H9 (cell line): ENCODE results near the gene PAX8. TPM values are rescaled to one million over a fixed set of nuclear protein-coding genes. Genes with fewer than 3 reads are reported as not detected.
"Not testable (repeated sequence)": the region's sequence is repeated elsewhere in the genome, so short reads cannot be mapped to it uniquely, and the experiment has no call there.

Source experiments
- DNase-seq: peaks from one replicate; pipeline ENCODE4 v3.0.0-alpha.2; 2017
- H2AFZ ChIP-seq: one replicate; pipeline ENCODE4 v1.6.1; 2013; ENCODE audit warnings: mild to moderate bottlenecking, low read length, control low read depth, moderate library complexity
- H2AK5ac ChIP-seq: 2 replicates; pipeline ENCODE4 v1.6.1; 2013; ENCODE audit warnings: low read length, control low read depth, mixed read lengths; ENCODE audit not compliant: insufficient read length
- H2BK120ac ChIP-seq: one replicate; pipeline ENCODE4 v1.6.1; 2013; ENCODE audit warnings: low read depth, mild to moderate bottlenecking, low read length, control low read depth, inconsistent platforms; ENCODE audit not compliant: poor library complexity, severe bottlenecking
- H2BK12ac ChIP-seq: 2 replicates; pipeline ENCODE4 v1.6.1; 2013; ENCODE audit warnings: low read length, control low read depth, mixed read lengths, low read depth; ENCODE audit not compliant: insufficient read length
- H2BK15ac ChIP-seq: 2 replicates; pipeline ENCODE4 v1.6.1; 2013; ENCODE audit warnings: low read depth, low read length, control low read depth
- H2BK20ac ChIP-seq: one replicate; pipeline ENCODE4 v1.6.1; 2013; ENCODE audit warnings: low read depth, mild to moderate bottlenecking, low read length, control low read depth, inconsistent platforms; ENCODE audit not compliant: poor library complexity, severe bottlenecking
- H2BK5ac ChIP-seq: 2 replicates; pipeline ENCODE4 v1.6.1; 2013; ENCODE audit warnings: low read length, control low read depth, mixed read lengths; ENCODE audit not compliant: insufficient read length
- H3K14ac ChIP-seq: 2 replicates; pipeline ENCODE4 v1.6.1; 2013; ENCODE audit warnings: low read length, control low read depth; ENCODE audit not compliant: insufficient read depth
- H3K18ac ChIP-seq: 2 replicates; pipeline ENCODE4 v1.6.1; 2013; ENCODE audit warnings: low read depth, mild to moderate bottlenecking, mixed read lengths, low read length, control low read depth; ENCODE audit not compliant: insufficient read length
- H3K23ac ChIP-seq: 2 replicates; pipeline ENCODE4 v1.6.1; 2013; ENCODE audit warnings: low read length, control low read depth, mixed read lengths, low read depth; ENCODE audit not compliant: insufficient read length
- H3K23me2 ChIP-seq: 2 replicates; pipeline ENCODE4 v1.6.1; 2013; ENCODE audit warnings: low read depth, mild to moderate bottlenecking, mixed read lengths, low read length, control low read depth; ENCODE audit not compliant: insufficient read length, poor library complexity, severe bottlenecking
- H3K27ac ChIP-seq: 2 replicates; pipeline ENCODE4 v1.5.1; 2013; ENCODE audit warnings: low read length, control low read depth, mixed read lengths, low read depth; ENCODE audit not compliant: insufficient read length
- H3K27me3 ChIP-seq: 2 replicates; pipeline ENCODE4 v1.6.1; 2013; ENCODE audit warnings: low read length, control low read depth, inconsistent platforms; ENCODE audit not compliant: insufficient read depth
- H3K4ac ChIP-seq: 2 replicates; pipeline ENCODE4 v1.6.1; 2013; ENCODE audit warnings: low read depth, mild to moderate bottlenecking, control low read depth, inconsistent platforms, low read length, moderate library complexity
- H3K4me1 ChIP-seq: 2 replicates; pipeline ENCODE4 v1.6.1; 2013; ENCODE audit warnings: low read length, control low read depth, inconsistent platforms; ENCODE audit not compliant: insufficient read depth
- H3K4me2 ChIP-seq: 2 replicates; pipeline ENCODE4 v1.6.1; 2013; ENCODE audit warnings: low read length, control low read depth, mixed read lengths; ENCODE audit not compliant: insufficient read length, insufficient read depth
- H3K56ac ChIP-seq: 2 replicates; pipeline ENCODE4 v1.6.1; 2013; ENCODE audit warnings: low read depth, mild to moderate bottlenecking, mixed read lengths, low read length, control low read depth; ENCODE audit not compliant: insufficient read length
- H3K79me1 ChIP-seq: 2 replicates; pipeline ENCODE4 v1.6.1; 2013; ENCODE audit warnings: low read depth, mild to moderate bottlenecking, moderate library complexity, low read length, control low read depth, inconsistent platforms; ENCODE audit not compliant: insufficient read depth, poor library complexity, severe bottlenecking
- H3K79me2 ChIP-seq: 2 replicates; pipeline ENCODE4 v1.6.1; 2013; ENCODE audit warnings: low read length, control low read depth, inconsistent platforms; ENCODE audit not compliant: insufficient read depth
- H3K9ac ChIP-seq: 2 replicates; pipeline ENCODE4 v1.6.1; 2013; ENCODE audit warnings: low read length, control low read depth, mixed read lengths; ENCODE audit not compliant: insufficient read length; ENCODE audit errors: extremely low read depth
- H3K9me3 ChIP-seq: one replicate; pipeline ENCODE4 v1.6.1; 2013; ENCODE audit warnings: low read depth, low read length, inconsistent platforms; ENCODE audit not compliant: control insufficient read depth
- H3T11ph ChIP-seq: one replicate; pipeline ENCODE4 v1.6.1; 2013; ENCODE audit warnings: mild to moderate bottlenecking, low read length, control low read depth, inconsistent platforms
- H4K20me1 ChIP-seq: one replicate; pipeline ENCODE4 v1.6.1; 2013; ENCODE audit not compliant: control insufficient read depth, insufficient read length, insufficient read depth
- H4K5ac ChIP-seq: 2 replicates; pipeline ENCODE4 v1.6.1; 2013; ENCODE audit warnings: low read depth, mild to moderate bottlenecking, mixed read lengths, low read length, control low read depth; ENCODE audit not compliant: insufficient read length
- H4K8ac ChIP-seq: replicated peaks from 2 replicates; pipeline ENCODE4 v1.6.1; 2013; ENCODE audit warnings: low read length, control low read depth, mixed read lengths, low read depth; ENCODE audit not compliant: insufficient read length
- H4K91ac ChIP-seq: 2 replicates; pipeline ENCODE4 v1.6.1; 2013; ENCODE audit warnings: low read depth, mild to moderate bottlenecking, moderate library complexity, mixed read lengths, low read length, control low read depth; ENCODE audit not compliant: insufficient read length
- H3K27ac Mint-ChIP-seq, 3 experiments: 2 replicates in 2 of 3; 3 replicates in 1 of 3; pipeline ENCODE4 v1.8.0; 2020 to 2021; ENCODE audit warnings: mixed read lengths in 3 of 3, mild to moderate bottlenecking in 1 of 3, moderate library complexity in 1 of 3
- H3K27me3 Mint-ChIP-seq: 2 replicates; pipeline ENCODE4 v1.8.0; 2021; ENCODE audit warnings: low read depth, mild to moderate bottlenecking, moderate library complexity, mixed read lengths
- H3K36me3 Mint-ChIP-seq, 3 experiments: 2 replicates in 2 of 3; 3 replicates in 1 of 3; pipeline ENCODE4 v1.8.0; 2020 to 2021; ENCODE audit warnings: low read depth in 3 of 3, mixed read lengths in 3 of 3; ENCODE audit not compliant: insufficient read depth in 1 of 3
- H3K4me1 Mint-ChIP-seq, 2 experiments: 2 replicates each; pipeline ENCODE4 v1.8.0; 2020; ENCODE audit warnings: mixed read lengths in 2 of 2
- H3K4me3 Mint-ChIP-seq, 2 experiments: 2 replicates in 1 of 2; 3 replicates in 1 of 2; pipeline ENCODE4 v1.8.0; 2020 to 2021; ENCODE audit warnings: mild to moderate bottlenecking in 2 of 2, mixed read lengths in 2 of 2, moderate library complexity in 1 of 2
- H3K9me3 Mint-ChIP-seq, 2 experiments: 2 replicates in 1 of 2; 3 replicates in 1 of 2; pipeline ENCODE4 v1.8.0; 2020; ENCODE audit warnings: mild to moderate bottlenecking in 2 of 2, mixed read lengths in 2 of 2, moderate library complexity in 1 of 2
- WGBS: extraction: QIAGEN DNeasy Blood & Tissue Kit; methylation state at CpG from one replicate; pipeline ENCODE4 v1.1.7; 2013; ENCODE audit warnings: missing lambda C conversion rate, low lambda C conversion rate, mixed read lengths; ENCODE audit not compliant: insufficient read length; ENCODE audit errors: extremely low coverage; 5-methylcytosine and 5-hydroxymethylcytosine counted together
- total RNA-seq: library from RNA; stranded (reverse); gene quantifications from 2 replicates; pipeline ENCODE4 v1.2.1, GENCODE V29; 2021
- TF ChIP-seq, protein P1 (sequence below): fragments of 200-600 bp; sonication (generic); conservative IDR thresholded peaks from 3 replicates; pipeline ENCODE4 v1.8.0; 2021; ENCODE audit warnings: antibody characterized with exemption, mild to moderate bottlenecking

The PAX8 gene
- total RNA-seq, 1 experiment from 2014 or later: not detected

- H3K27ac ChIP-seq: no peak overlapping the region
- DNase-seq: no peak
- Mint-ChIP-seq H3K4me3 (no peak overlapping the region), H3K9me3 (peaks cover 13% of the 10 kb centered on the region in 2 experiments; a peak in 3 of 5 replicates), H3K4me1 (peaks cover 0 to 4% of the 10 kb centered on the region in 2 experiments; a peak in 3 of 4 replicates), H3K36me3 (peaks cover 0 to 12% (median 3%) of the 10 kb centered on the region in 3 experiments; a peak in 3 of 7 replicates), H3K27ac (no peak overlapping the region), H3K27me3 (peaks cover 10% of the 10 kb centered on the region)
- H4K91ac ChIP-seq: no peak overlapping the region
- no peaks in the 10 kb centered on the region for H3K23me2 ChIP-seq
- H4K20me1 ChIP-seq: no peaks in the 10 kb centered on the region
- H3K79me1 ChIP-seq: no peaks in the 10 kb centered on the region
- no peak overlapping the region for H4K5ac ChIP-seq
- H2BK12ac ChIP-seq: no peak overlapping the region
- no peak overlapping the region for H3K14ac ChIP-seq
- no peak overlapping the region for H2BK15ac ChIP-seq
- H2BK120ac ChIP-seq: no peak overlapping the region
- no peak overlapping the region for H2AK5ac ChIP-seq
- no peak overlapping the region for H2BK5ac ChIP-seq
- H3K4me1 ChIP-seq: no peaks in the 10 kb centered on the region; the same call in 1 of the 2 replicates
- no peaks in the 10 kb centered on the region for H3K27me3 ChIP-seq
- no peak overlapping the region for H3K56ac ChIP-seq
- H3K9ac ChIP-seq: no peak overlapping the region
- no peaks in the 10 kb centered on the region for H3K9me3 ChIP-seq
- TF ChIP-seq, protein P1, sequence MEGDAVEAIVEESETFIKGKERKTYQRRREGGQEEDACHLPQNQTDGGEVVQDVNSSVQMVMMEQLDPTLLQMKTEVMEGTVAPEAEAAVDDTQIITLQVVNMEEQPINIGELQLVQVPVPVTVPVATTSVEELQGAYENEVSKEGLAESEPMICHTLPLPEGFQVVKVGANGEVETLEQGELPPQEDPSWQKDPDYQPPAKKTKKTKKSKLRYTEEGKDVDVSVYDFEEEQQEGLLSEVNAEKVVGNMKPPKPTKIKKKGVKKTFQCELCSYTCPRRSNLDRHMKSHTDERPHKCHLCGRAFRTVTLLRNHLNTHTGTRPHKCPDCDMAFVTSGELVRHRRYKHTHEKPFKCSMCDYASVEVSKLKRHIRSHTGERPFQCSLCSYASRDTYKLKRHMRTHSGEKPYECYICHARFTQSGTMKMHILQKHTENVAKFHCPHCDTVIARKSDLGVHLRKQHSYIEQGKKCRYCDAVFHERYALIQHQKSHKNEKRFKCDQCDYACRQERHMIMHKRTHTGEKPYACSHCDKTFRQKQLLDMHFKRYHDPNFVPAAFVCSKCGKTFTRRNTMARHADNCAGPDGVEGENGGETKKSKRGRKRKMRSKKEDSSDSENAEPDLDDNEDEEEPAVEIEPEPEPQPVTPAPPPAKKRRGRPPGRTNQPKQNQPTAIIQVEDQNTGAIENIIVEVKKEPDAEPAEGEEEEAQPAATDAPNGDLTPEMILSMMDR: no peak
- no peak overlapping the region for H3T11ph ChIP-seq
- no peak overlapping the region for H4K8ac ChIP-seq
- H3K79me2 ChIP-seq: no peaks in the 10 kb centered on the region
- no peak overlapping the region for H3K23ac ChIP-seq
- H3K4ac ChIP-seq: no peak overlapping the region
- WGBS: no CpG with 5 or more reads among the region's 38 CpGs
- H2BK20ac ChIP-seq: no peak overlapping the region
- no peak overlapping the region for H3K4me2 ChIP-seq
- no peak overlapping the region for H3K18ac ChIP-seq
- H2AFZ ChIP-seq: no peak overlapping the region
Measured at GRCh38 chr2:113236367-113237159, 42.2 kb downstream of the PAX8 start.

DNA sequence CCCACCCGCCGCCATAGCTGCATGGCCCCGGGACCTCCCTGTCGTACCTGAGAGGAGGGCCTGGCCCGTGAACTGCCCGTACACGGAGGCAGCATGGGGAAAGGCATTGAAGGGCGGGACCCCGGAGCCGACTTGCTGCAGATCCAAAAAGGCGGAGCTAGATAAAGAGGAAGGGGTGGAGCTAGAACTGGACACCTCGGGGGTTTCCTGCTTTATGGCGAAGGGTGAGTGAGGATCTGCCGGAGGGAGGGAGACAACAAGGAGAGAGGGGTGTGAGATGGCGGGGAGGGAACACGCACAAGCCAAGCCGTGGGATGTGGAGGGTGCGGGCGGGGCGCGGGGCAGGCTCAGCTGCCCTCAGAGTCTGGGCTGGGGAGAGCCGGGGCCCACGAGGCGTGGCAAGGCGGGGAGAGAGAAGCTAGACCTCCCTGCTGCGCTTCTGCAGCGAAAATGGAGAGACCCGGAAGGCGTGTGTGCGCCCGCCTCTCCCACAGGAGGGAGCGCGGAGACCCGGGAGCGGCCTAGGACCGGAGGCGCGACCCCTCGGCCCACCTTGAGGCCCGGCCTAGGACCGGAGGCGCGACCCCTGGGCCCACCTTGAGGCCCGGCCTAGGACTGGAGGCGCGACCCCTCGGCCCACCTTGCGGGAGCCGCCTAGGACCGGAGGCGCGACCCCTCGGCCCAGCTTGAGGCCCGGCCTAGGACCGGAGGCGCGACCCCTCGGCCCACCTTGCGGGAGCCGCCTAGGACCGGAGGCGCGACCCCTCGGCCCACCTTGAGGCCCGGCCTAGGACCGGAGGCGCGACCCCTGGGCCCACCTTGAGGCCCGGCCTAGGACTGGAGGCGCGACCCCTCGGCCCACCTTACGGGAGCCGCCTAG lies 43.1 kb downstream of the PAX8 start:
- H3K4me3 Mint-ChIP-seq: not testable (repeated sequence)

More for the DNA sequence above, 43.1 kb downstream of the PAX8 start:
- H3K27ac Mint-ChIP-seq, H3K4me1 Mint-ChIP-seq, H2BK15ac ChIP-seq, H3K14ac ChIP-seq, H3K27ac ChIP-seq, H3K79me2 ChIP-seq, H2AK5ac ChIP-seq, H3K23ac ChIP-seq, H3K23me2 ChIP-seq, H3K4me2 ChIP-seq, H2BK5ac ChIP-seq, H3K56ac ChIP-seq, H3K18ac ChIP-seq, H4K20me1 ChIP-seq, H2AFZ ChIP-seq, H3K9ac ChIP-seq, H3K27me3 ChIP-seq, H3K4ac ChIP-seq, H3T11ph ChIP-seq, H3K4me1 ChIP-seq, H3K27me3 Mint-ChIP-seq, H2BK20ac ChIP-seq, H2BK12ac ChIP-seq, H4K5ac ChIP-seq, H3K9me3 ChIP-seq, DNase-seq, H3K79me1 ChIP-seq, H2BK120ac ChIP-seq, H4K91ac ChIP-seq, H4K8ac ChIP-seq: not testable (repeated sequence)
- H3K36me3 Mint-ChIP-seq: peaks cover 0 to 12% (median 3%) of the 10 kb centered on the region in 3 experiments; a peak in 3 of 7 replicates
- peaks cover 13% of the 10 kb centered on the region in 2 experiments; a peak in 3 of 5 replicates for H3K9me3 Mint-ChIP-seq
- WGBS: no CpG with 5 or more reads among the region's 74 CpGs
